BJ (cell line): ENCODE results near the gene SLC39A11. TPM values are rescaled to one million over a fixed set of nuclear protein-coding genes. Genes with fewer than 3 reads are reported as not detected.

Experiments used
- CTCF ChIA-PET: fragments of 350-600 bp; formaldehyde crosslinking; extraction: SDS; loops from one replicate; lab custom pipeline; 2021; ENCODE audit warnings: antibody characterized with exemption, inconsistent platforms; lab: Yijun Ruan, JAX
- POLR2A ChIA-PET: fragments of 300-600 bp; sonication (Branson Sonifier 250); formaldehyde crosslinking; extraction: SDS; loops from one replicate; lab custom pipeline; 2021; ENCODE audit warnings: antibody characterized with exemption; lab: Charles Lee
- DNase-seq: peaks from one replicate; pipeline ENCODE4 v3.0.0-alpha.2; 2011; ENCODE audit warnings: low read depth
- H3K27me3 ChIP-seq: 2 replicates; pipeline ENCODE4 v1.6.0; 2011; ENCODE audit warnings: low read length; ENCODE audit not compliant: control insufficient read depth, insufficient read depth
- H3K36me3 ChIP-seq: 2 replicates; pipeline ENCODE4 v1.5.1; 2011; ENCODE audit warnings: low read length; ENCODE audit not compliant: control insufficient read depth, insufficient read depth
- H3K4me3 ChIP-seq: 2 replicates; pipeline ENCODE4 v1.5.1; 2011; ENCODE audit warnings: low read depth, mild to moderate bottlenecking, control low read depth, low read length
- polyA plus RNA-seq: library from polyadenylated mRNA; depleted of rRNA; stranded (reverse); fragments of >200 nt; gene quantifications from 2 replicates; pipeline ENCODE4 v1.2.3, GENCODE V29; 2011
- TF ChIP-seq, protein P1 (sequence below): IDR thresholded peaks from 2 replicates; pipeline ENCODE4 v1.5.1; 2011; ENCODE audit warnings: low read depth, mild to moderate bottlenecking, control low read depth, inconsistent platforms, low read length, moderate library complexity; ENCODE audit not compliant: insufficient read depth

SLC39A11 gene
- polyA plus RNA-seq, 1 experiment, result 20.9 TPM

DNA sequence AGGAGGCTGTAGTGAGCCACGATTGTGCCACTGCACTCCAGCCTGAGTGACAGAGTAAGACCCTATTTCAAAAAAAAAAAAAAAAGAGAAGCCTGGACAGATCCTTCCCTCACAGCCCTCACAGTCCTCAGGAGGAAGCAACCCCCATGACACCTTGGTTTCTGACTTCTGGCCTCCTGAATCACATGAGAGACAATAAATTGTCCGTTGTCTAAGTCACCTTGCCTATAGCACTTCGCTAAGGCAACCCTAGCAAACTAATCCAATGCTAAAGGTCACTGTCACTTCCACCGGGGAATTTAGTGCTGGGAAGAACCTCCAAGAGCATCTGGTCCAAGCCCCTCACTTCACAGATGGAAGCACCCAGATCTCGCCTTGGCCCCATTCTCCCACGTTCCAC lies 18.9 kb upstream of the SLC39A11 start:
- Histone ChIP-seq H3K4me3 (no peak overlapping the region), H3K27me3 (no peaks in the 10 kb centered on the region), H3K36me3 (no peaks in the 10 kb centered on the region)
- ChIA-PET POLR2A (no interaction called here), CTCF (no interaction called here)
- TF ChIP-seq, protein P1, sequence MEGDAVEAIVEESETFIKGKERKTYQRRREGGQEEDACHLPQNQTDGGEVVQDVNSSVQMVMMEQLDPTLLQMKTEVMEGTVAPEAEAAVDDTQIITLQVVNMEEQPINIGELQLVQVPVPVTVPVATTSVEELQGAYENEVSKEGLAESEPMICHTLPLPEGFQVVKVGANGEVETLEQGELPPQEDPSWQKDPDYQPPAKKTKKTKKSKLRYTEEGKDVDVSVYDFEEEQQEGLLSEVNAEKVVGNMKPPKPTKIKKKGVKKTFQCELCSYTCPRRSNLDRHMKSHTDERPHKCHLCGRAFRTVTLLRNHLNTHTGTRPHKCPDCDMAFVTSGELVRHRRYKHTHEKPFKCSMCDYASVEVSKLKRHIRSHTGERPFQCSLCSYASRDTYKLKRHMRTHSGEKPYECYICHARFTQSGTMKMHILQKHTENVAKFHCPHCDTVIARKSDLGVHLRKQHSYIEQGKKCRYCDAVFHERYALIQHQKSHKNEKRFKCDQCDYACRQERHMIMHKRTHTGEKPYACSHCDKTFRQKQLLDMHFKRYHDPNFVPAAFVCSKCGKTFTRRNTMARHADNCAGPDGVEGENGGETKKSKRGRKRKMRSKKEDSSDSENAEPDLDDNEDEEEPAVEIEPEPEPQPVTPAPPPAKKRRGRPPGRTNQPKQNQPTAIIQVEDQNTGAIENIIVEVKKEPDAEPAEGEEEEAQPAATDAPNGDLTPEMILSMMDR, result no peak
- DNase-seq, result no peak

DNA sequence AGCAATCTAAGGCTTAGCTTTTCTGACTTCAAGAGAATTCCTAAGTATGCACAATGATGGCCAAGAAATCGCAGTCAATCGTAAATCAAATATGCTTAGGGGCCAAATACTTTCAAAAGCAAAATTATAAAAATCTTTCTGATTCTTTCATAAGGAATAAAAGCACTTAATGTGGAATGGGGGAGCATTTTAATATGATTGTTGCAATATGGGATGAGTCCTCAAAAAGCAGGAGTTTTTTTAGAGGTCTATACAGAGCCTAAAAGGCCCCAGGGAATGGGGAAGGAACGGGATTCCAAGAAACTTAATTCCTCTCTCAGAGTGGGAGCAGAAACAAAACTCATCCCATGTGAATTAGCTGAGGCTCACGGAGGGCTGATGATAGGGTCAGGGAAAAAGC lies 14.7 kb upstream of the SLC39A11 start:
- CTCF ChIA-PET, result no interaction called here
- H3K36me3 ChIP-seq, result no peaks in the 10 kb centered on the region
- no peak for DNase-seq
- POLR2A ChIA-PET, result no interaction called here
- TF ChIP-seq, protein P1, result no peak
- no peak overlapping the region for H3K4me3 ChIP-seq
- H3K27me3 ChIP-seq, result no peaks in the 10 kb centered on the region

DNA sequence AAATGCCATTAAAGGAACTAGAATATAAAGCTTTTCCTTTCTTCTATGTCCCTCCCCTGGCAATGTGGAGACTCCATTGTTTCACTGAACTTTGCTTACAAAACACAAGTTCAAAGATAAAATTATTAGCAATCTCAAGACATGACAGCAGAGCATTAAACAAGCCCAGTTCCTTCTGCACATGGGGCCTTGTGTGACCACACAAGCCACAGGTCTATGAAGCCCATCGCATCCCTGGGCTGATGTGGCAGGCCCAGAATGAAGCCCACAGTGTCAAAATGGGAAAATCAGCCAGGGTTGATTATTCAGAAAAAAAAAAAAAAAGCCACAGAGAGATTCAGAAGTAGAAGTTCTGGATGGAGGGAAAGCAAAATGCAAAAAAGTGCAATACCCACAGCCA lies 12.9 kb upstream of the SLC39A11 start:
- POLR2A ChIA-PET, result no interaction called here

DNA sequence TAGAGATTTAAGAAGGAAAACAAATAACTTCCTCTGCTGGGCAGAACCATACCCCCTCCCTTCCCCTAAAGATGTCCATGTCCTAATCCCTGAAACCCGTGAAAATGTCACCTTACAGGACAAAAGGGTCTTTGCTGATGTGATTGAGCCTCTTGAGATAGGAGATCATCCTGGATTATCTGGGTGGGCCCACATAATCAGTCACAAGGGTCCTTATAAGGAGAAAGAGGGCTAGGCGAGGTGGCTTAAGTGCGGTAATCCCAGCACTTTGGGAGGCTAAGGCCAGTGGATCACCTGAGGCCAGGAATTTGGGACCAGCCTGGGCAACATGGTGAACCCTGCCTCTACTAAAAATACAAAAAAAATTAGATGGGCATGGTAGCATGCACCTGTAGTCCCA lies 12.0 kb upstream of the SLC39A11 start:
- no peak overlapping the region for H3K4me3 ChIP-seq
- TF ChIP-seq, protein P1, result no peak
- no peak for DNase-seq
- H3K27me3 ChIP-seq, result no peaks in the 10 kb centered on the region
- no peaks in the 10 kb centered on the region for H3K36me3 ChIP-seq
- ChIA-PET CTCF (no interaction called here), POLR2A (no interaction called here)

More for the DNA sequence above, 12.9 kb upstream of the SLC39A11 start:
- H3K27me3 ChIP-seq, result no peaks in the 10 kb centered on the region
- no peaks in the 10 kb centered on the region for H3K36me3 ChIP-seq
- TF ChIP-seq, protein P1, result no peak
- CTCF ChIA-PET, result no interaction called here
- DNase-seq, result no peak
- H3K4me3 ChIP-seq, result no peak overlapping the region

DNA sequence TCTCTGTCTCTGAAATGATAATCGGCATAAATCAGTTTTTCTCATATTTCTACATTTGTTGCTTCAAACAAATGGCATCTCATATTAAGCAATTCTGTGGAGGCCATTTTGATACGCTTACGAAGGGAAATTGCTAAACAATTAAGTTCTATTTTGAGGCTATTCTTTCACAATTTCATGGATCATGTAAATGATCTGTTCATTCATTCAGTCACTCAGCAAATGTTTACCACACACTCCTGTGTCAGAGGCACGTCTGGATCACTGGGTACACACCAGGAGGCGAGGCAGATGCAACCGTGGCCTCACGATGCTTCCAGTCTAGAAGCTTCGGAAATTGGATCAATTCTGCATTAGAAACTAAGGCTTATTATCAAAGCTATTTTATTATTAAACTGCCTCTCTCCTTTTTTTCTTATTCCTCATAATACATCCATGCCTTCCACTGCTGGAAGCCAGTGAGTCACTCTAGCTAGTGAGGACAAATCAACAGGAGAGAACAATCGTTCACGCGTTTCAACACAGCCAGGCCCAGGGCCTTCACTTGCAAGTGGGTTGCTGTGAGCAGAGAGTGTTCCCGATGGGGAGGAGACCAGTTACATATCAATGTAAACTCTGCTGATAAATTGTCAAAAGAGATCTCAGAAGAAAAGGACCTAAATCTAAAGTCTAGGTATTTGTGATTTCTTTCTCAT lies 11.3 kb upstream of the SLC39A11 start:
- no peak overlapping the region for H3K4me3 ChIP-seq
- CTCF ChIA-PET, result interaction anchor here (0.6 kb wide), 1 partner anchor 10 kb away, joined by 3 read pairs; no protein-coding TSS in a partner anchor
- POLR2A ChIA-PET, result no interaction called here
- TF ChIP-seq, protein P1, result no peak
- no peak for DNase-seq
- no peaks in the 10 kb centered on the region for H3K36me3 ChIP-seq
- H3K27me3 ChIP-seq, result peaks cover 2% of the 10 kb centered on the region; the same call in 1 of the 2 replicates
